Endothelial cell (in vitro differentiated cells): ENCODE results near the gene ADAMTSL1. TPM values are rescaled to one million over a fixed set of nuclear protein-coding genes. Genes with fewer than 3 reads are reported as not detected.

Source experiments
- DNase-seq: peaks from one replicate; pipeline ENCODE4 v3.0.0; 2021; ENCODE audit warnings: low spot score
- H3K27ac Mint-ChIP-seq: one replicate; pipeline ENCODE4 v1.8.0; 2021; ENCODE audit warnings: mixed read lengths, inconsistent platforms; ENCODE audit not compliant: unreplicated experiment
- H3K27me3 Mint-ChIP-seq: one replicate; pipeline ENCODE4 v1.8.0; 2021; ENCODE audit warnings: mild to moderate bottlenecking, moderate library complexity, mixed read lengths, inconsistent platforms; ENCODE audit not compliant: unreplicated experiment
- H3K36me3 Mint-ChIP-seq: one replicate; pipeline ENCODE4 v1.8.0; 2021; ENCODE audit warnings: mild to moderate bottlenecking, low read depth, mixed read lengths, inconsistent platforms; ENCODE audit not compliant: unreplicated experiment
- H3K4me1 Mint-ChIP-seq: one replicate; pipeline ENCODE4 v1.8.0; 2021; ENCODE audit warnings: mild to moderate bottlenecking, mixed read lengths, inconsistent platforms; ENCODE audit not compliant: unreplicated experiment
- H3K4me3 Mint-ChIP-seq: one replicate; pipeline ENCODE4 v1.8.0; 2021; ENCODE audit warnings: mild to moderate bottlenecking, mixed read lengths, inconsistent platforms; ENCODE audit not compliant: unreplicated experiment
- H3K9me3 Mint-ChIP-seq: one replicate; pipeline ENCODE4 v1.8.0; 2021; ENCODE audit warnings: mixed read lengths, inconsistent platforms; ENCODE audit not compliant: unreplicated experiment
- total RNA-seq: library from RNA; stranded (reverse); fragmentation: NEBNext Ultra II Directional; extraction: Animal tissue kit (Norgen Biotek cat#: 25700); gene quantifications from one replicate; pipeline ENCODE4 v1.2.1, GENCODE V29; 2021; ENCODE audit not compliant: unreplicated experiment
- TF ChIP-seq, protein P1 (sequence below): fragments of 200-600 bp; sonication (generic); IDR thresholded peaks from one replicate; pipeline ENCODE4 v1.5.0; 2021; ENCODE audit warnings: antibody characterized with exemption; ENCODE audit not compliant: unreplicated experiment

The ADAMTSL1 gene
- total RNA-seq, 1 donor from 2014 or later: 18.2 TPM

DNA sequence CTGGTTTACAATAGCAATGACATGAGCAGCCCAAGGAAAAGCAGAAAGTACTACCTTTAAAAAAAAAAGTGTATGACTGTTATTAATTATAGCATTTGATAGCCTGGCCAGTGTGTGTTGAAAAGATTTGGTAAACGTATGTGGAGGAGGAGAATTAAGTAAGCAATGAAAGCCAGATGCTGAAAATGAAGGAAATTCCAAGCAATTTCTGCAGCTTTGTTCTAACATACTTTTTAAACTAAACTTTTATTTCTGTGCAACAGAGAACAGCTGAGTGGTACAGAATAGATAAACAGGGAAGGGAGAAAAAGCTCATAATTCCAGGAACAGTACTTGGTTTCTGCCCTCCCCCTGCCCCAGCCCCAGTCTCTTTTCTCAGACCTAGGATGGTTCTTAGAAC is 252.6 kb downstream of the ADAMTSL1 start:
- Mint-ChIP-seq H3K4me3 (no peak overlapping the region), H3K36me3 (no peaks in the 10 kb centered on the region), H3K9me3 (no peaks in the 10 kb centered on the region), H3K27me3 (peaks cover 4% of the 10 kb centered on the region), H3K27ac (no peak overlapping the region), H3K4me1 (no peaks in the 10 kb centered on the region)
- TF ChIP-seq, protein P1, sequence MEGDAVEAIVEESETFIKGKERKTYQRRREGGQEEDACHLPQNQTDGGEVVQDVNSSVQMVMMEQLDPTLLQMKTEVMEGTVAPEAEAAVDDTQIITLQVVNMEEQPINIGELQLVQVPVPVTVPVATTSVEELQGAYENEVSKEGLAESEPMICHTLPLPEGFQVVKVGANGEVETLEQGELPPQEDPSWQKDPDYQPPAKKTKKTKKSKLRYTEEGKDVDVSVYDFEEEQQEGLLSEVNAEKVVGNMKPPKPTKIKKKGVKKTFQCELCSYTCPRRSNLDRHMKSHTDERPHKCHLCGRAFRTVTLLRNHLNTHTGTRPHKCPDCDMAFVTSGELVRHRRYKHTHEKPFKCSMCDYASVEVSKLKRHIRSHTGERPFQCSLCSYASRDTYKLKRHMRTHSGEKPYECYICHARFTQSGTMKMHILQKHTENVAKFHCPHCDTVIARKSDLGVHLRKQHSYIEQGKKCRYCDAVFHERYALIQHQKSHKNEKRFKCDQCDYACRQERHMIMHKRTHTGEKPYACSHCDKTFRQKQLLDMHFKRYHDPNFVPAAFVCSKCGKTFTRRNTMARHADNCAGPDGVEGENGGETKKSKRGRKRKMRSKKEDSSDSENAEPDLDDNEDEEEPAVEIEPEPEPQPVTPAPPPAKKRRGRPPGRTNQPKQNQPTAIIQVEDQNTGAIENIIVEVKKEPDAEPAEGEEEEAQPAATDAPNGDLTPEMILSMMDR: no peak
- no peak for DNase-seq

DNA sequence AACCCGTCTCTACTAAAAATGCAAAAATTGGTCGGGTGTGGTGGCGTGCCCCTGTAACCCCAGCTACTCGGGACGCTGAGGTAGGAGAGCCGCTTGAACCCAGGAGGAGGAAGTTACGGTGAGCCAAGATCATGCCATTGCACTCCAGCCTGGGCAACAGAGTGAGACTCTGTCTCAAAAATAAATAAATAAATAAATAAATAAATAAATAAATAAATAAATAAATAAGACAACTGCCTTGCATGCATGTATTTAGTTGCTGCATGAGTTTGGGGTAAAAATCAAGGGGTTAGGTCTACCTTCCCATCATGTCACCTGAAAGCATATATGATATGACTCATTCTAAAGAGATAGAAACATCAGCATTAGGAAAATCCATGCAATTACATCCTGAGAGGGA is 254.0 kb downstream of the ADAMTSL1 start:
- Mint-ChIP-seq H3K4me1 (peaks cover 5% of the 10 kb centered on the region), H3K27me3 (peaks cover 4% of the 10 kb centered on the region), H3K9me3 (no peaks in the 10 kb centered on the region), H3K36me3 (no peaks in the 10 kb centered on the region), H3K4me3 (no peak overlapping the region), H3K27ac (no peak overlapping the region)
- no peak for DNase-seq
- TF ChIP-seq, protein P1: no peak

GRCh38 chr9:18728642-18729041 is 254.7 kb downstream of the ADAMTSL1 start:
- no peaks in the 10 kb centered on the region for H3K36me3 Mint-ChIP-seq
- TF ChIP-seq, protein P1: no peak
- H3K27me3 Mint-ChIP-seq: peaks cover 4% of the 10 kb centered on the region
- H3K4me3 Mint-ChIP-seq: no peak overlapping the region
- peaks cover 5% of the 10 kb centered on the region for H3K4me1 Mint-ChIP-seq
- DNase-seq: no peak
- H3K27ac Mint-ChIP-seq: no peak overlapping the region
- H3K9me3 Mint-ChIP-seq: no peaks in the 10 kb centered on the region

DNA sequence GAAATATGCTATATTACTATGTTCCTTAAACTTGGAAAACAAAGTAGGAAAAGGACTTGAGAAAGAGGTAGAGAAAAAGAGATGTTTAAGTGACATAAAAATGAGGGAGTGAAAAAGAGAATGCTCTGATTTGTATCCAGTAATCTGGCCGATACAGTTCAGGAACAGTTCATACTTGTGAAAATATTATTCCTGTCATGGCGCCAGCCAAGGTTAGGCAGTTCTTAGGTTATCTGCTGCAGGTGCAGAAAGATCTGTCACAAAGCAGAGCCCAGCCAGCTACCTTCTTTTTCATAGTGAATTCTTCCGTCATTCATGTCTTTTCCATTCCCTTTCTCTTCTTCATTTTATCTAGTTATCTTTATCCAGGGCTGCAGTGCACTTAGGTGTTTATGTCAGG is 256.3 kb downstream of the ADAMTSL1 start:
- Mint-ChIP-seq H3K27ac (no peak overlapping the region), H3K27me3 (peaks cover 1% of the 10 kb centered on the region), H3K4me3 (no peak overlapping the region), H3K36me3 (no peaks in the 10 kb centered on the region), H3K9me3 (no peaks in the 10 kb centered on the region), H3K4me1 (peaks cover 5% of the 10 kb centered on the region)
- TF ChIP-seq, protein P1: no peak
- no peak for DNase-seq

GRCh38 chr9:18739127-18739526 is 265.2 kb downstream of the ADAMTSL1 start:
- Mint-ChIP-seq H3K27me3 (no peaks in the 10 kb centered on the region), H3K4me3 (no peak overlapping the region), H3K36me3 (no peaks in the 10 kb centered on the region), H3K9me3 (no peaks in the 10 kb centered on the region), H3K27ac (no peak overlapping the region), H3K4me1 (no peaks in the 10 kb centered on the region)
- DNase-seq: no peak
- TF ChIP-seq, protein P1: no peak
